Measurements from ENCODE around the gene SLC16A13.
"Not testable (repeated sequence)": the region's sequence is repeated elsewhere in the genome, so short reads cannot be mapped to it uniquely, and the experiment has no call there.

The SLC16A13 gene
- total RNA-seq: 3.0 to 5.3 (median 4.6) reads per million in 4 experiments

- DNase-seq: peak; percentile 97
These were observed at the start of gene SLC16A13 for GRCh38 chr17:7035591-7036368. Gene SLC16A13, plus strand, starts transcription at chr17:7036015. Its CDS starts 368 bp downstream, at chr17:7036383.

GRCh38 chr17:6986676-6987075 lies 49.1 kb upstream of the SLC16A13 start:
- no peak for DNase-seq

- no peak for DNase-seq
These were observed 46.0 kb upstream of the SLC16A13 start for GRCh38 chr17:6989779-6990178.

GRCh38 chr17:6993613-6994056 lies 42.2 kb upstream of the SLC16A13 start:
- DNase-seq: not testable (repeated sequence)

GRCh38 chr17:6994118-6994598 lies 41.7 kb upstream of the SLC16A13 start:
- DNase-seq: no peak

GRCh38 chr17:6994666-6995256 lies 41.1 kb upstream of the SLC16A13 start:
- DNase-seq: no peak

GRCh38 chr17:6995500-6996255 lies 40.1 kb upstream of the SLC16A13 start, which contains the start of gene ALOX12:
Gene ALOX12, plus strand, starts transcription at chr17:6996049. Its CDS starts 69 bp downstream, at chr17:6996118.
- no peak for DNase-seq

- no peak for DNase-seq
These were observed 39.4 kb upstream of the SLC16A13 start for GRCh38 chr17:6996256-6997011.

GRCh38 chr17:6997171-6997570 lies 38.6 kb upstream of the SLC16A13 start:
- no peak for DNase-seq

- no peak for DNase-seq
These were observed 36.8 kb upstream of the SLC16A13 start for GRCh38 chr17:6998855-6999508.

GRCh38 chr17:7001318-7001961 lies 34.4 kb upstream of the SLC16A13 start:
- DNase-seq: peak; percentile 17

GRCh38 chr17:7002288-7003047 lies 33.3 kb upstream of the SLC16A13 start:
- no peak for DNase-seq

GRCh38 chr17:7003745-7004144 lies 32.1 kb upstream of the SLC16A13 start:
- DNase-seq: no peak

GRCh38 chr17:7004398-7005253 lies 31.2 kb upstream of the SLC16A13 start:
- no peak for DNase-seq

GRCh38 chr17:7005716-7006115 lies 30.1 kb upstream of the SLC16A13 start:
- no peak for DNase-seq

- DNase-seq: no peak
These were observed 28.7 kb upstream of the SLC16A13 start for GRCh38 chr17:7007143-7007542.

GRCh38 chr17:7010523-7010922 lies 25.3 kb upstream of the SLC16A13 start:
- DNase-seq: no peak

- DNase-seq: no peak
These were observed 24.4 kb upstream of the SLC16A13 start for GRCh38 chr17:7011415-7011814.

- DNase-seq: no peak
These were observed 23.9 kb upstream of the SLC16A13 start for GRCh38 chr17:7011942-7012254.
